NCI-H748 treated with DMSO at 0.1 percent for 48 hours (cell line): ENCODE measurements around the gene SULF2.
"Not testable (repeated sequence)": the region's sequence is repeated elsewhere in the genome, so short reads cannot be mapped to it uniquely, and the experiment has no call there.

Source experiments
- DNase-seq: peaks from one replicate; lab custom pipeline; 2025; lab: John Stamatoyannopoulos, UW

Gene SULF2

GRCh38 chr20:47804972-47805371, 19.7 kb upstream of the SULF2 start:
- not testable (repeated sequence) for DNase-seq

- DNase-seq: not testable (repeated sequence)
Measured at GRCh38 chr20:47804224-47804825, 19.0 kb upstream of the SULF2 start.

- no peak for DNase-seq
Measured at GRCh38 chr20:47802975-47803374, 17.7 kb upstream of the SULF2 start.

GRCh38 chr20:47802226-47802920, 17.1 kb upstream of the SULF2 start:
- DNase-seq: no peak

- no peak for DNase-seq
Measured at GRCh38 chr20:47801759-47802158, 16.5 kb upstream of the SULF2 start.

GRCh38 chr20:47801079-47801478, 15.8 kb upstream of the SULF2 start:
- no peak for DNase-seq

- no peak for DNase-seq
Measured at GRCh38 chr20:47800623-47801022, 15.3 kb upstream of the SULF2 start.

GRCh38 chr20:47799116-47799715, 13.9 kb upstream of the SULF2 start:
- no peak for DNase-seq

- no peak for DNase-seq
Measured at GRCh38 chr20:47796971-47797370, 11.7 kb upstream of the SULF2 start.

- DNase-seq: no peak
Measured at GRCh38 chr20:47795214-47795907, 10.1 kb upstream of the SULF2 start.

- DNase-seq: not testable (repeated sequence)
Measured at GRCh38 chr20:47794264-47794663, 9.0 kb upstream of the SULF2 start.

GRCh38 chr20:47792021-47792618, 6.8 kb upstream of the SULF2 start:
- no peak for DNase-seq

- no peak for DNase-seq
Measured at GRCh38 chr20:47791084-47791599, 5.9 kb upstream of the SULF2 start.

GRCh38 chr20:47790580-47790965, 5.3 kb upstream of the SULF2 start:
- no peak for DNase-seq

- DNase-seq: no peak
Measured at GRCh38 chr20:47789764-47790579, 4.7 kb upstream of the SULF2 start.

GRCh38 chr20:47789081-47789763, 3.9 kb upstream of the SULF2 start:
- DNase-seq: no peak

GRCh38 chr20:47788741-47789080, 3.4 kb upstream of the SULF2 start:
- DNase-seq: no peak

GRCh38 chr20:47786765-47787107, 1.5 kb upstream of the SULF2 start:
- DNase-seq: no peak

GRCh38 chr20:47785854-47786764, 828 bp upstream of the SULF2 start:
- DNase-seq: peak; percentile 73
